Naive thymus-derived CD4-positive, alpha-beta T cell (primary cell): ENCODE results near the gene C2orf92. TPM values are rescaled to one million over a fixed set of nuclear protein-coding genes. Genes with fewer than 3 reads are reported as not detected.

Experiments used
- ATAC-seq: fragments of 150-1000 bp; cut with Tn5 transposase; 2 replicates; pipeline ENCODE4 v1.10.0; 2021; ENCODE audit warnings: mild to moderate bottlenecking, moderate library complexity
- CTCF ChIA-PET: fragments of 350-600 bp; sonication (Branson Sonifier 250); formaldehyde crosslinking; loops from one replicate; lab custom pipeline; 2021; ENCODE audit warnings: antibody characterized with exemption; lab: Charles Lee
- POLR2A ChIA-PET: fragments of 350-600 bp; sonication (Branson Sonifier 250); formaldehyde crosslinking; loops from one replicate; lab custom pipeline; 2021; ENCODE audit warnings: antibody characterized with exemption, inconsistent platforms; lab: Charles Lee
- DNase-seq, 9 donors: peaks; one replicate each; pipeline versions ENCODE4 v3.0.0 to v3.0.0-alpha.2; 2020 to 2022; ENCODE audit warnings: mixed read lengths in 1 of 9
- H3K27ac ChIP-seq: one replicate; pipeline ENCODE4 v1.7.0; 2013; ENCODE audit warnings: mild to moderate bottlenecking, low read depth, low read length, moderate library complexity
- H3K27me3 ChIP-seq, 2 donors: one replicate each; pipeline ENCODE4 v1.7.0; 2013; ENCODE audit warnings: low read length in 2 of 2, mild to moderate bottlenecking in 2 of 2, moderate library complexity in 2 of 2; ENCODE audit not compliant: control insufficient read depth in 2 of 2, insufficient read depth in 2 of 2
- H3K36me3 ChIP-seq, 3 experiments: 1 replicate in 2 of 3; 2 replicates in 1 of 3; pipeline ENCODE4 v1.7.0; 2013; ENCODE audit warnings: low read length in 3 of 3, mild to moderate bottlenecking in 3 of 3, moderate library complexity in 1 of 3; ENCODE audit not compliant: insufficient read depth in 3 of 3, control insufficient read depth in 2 of 3
- H3K4me1 ChIP-seq, 2 donors: one replicate each; pipeline ENCODE4 v1.7.0; 2013; ENCODE audit warnings: low read length in 2 of 2, mild to moderate bottlenecking in 2 of 2, moderate library complexity in 1 of 2; ENCODE audit not compliant: control insufficient read depth in 2 of 2, insufficient read depth in 2 of 2
- H3K4me3 ChIP-seq: 2 replicates; pipeline ENCODE4 v1.7.0; 2013; ENCODE audit warnings: mild to moderate bottlenecking, low read length
- H3K9me3 ChIP-seq, 3 experiments: 1 replicate in 2 of 3; 2 replicates in 1 of 3; pipeline ENCODE4 v1.7.0; 2013; ENCODE audit warnings: low read length in 3 of 3; ENCODE audit not compliant: control insufficient read depth in 2 of 3
- H3K27ac Mint-ChIP-seq, 9 donors: one replicate each; pipeline ENCODE4 v1.8.0; 2020 to 2022; ENCODE audit warnings: mixed read lengths in 9 of 9, mild to moderate bottlenecking in 8 of 9, moderate library complexity in 5 of 9, inconsistent platforms in 2 of 9
- H3K27me3 Mint-ChIP-seq, 5 donors: one replicate each; pipeline ENCODE4 v1.8.0; 2021 to 2022; ENCODE audit warnings: mixed read lengths in 5 of 5, mild to moderate bottlenecking in 1 of 5
- H3K36me3 Mint-ChIP-seq, 5 donors: one replicate each; pipeline ENCODE4 v1.8.0; 2020 to 2022; ENCODE audit warnings: mixed read lengths in 5 of 5, mild to moderate bottlenecking in 3 of 5, inconsistent platforms in 1 of 5
- H3K4me1 Mint-ChIP-seq, 7 donors: one replicate each; pipeline ENCODE4 v1.8.0; 2020 to 2022; ENCODE audit warnings: mixed read lengths in 7 of 7, mild to moderate bottlenecking in 3 of 7, inconsistent platforms in 1 of 7
- H3K4me3 Mint-ChIP-seq, 10 donors: one replicate each; pipeline ENCODE4 v1.8.0; 2020 to 2022; ENCODE audit warnings: mild to moderate bottlenecking in 10 of 10, mixed read lengths in 10 of 10, moderate library complexity in 6 of 10, inconsistent platforms in 2 of 10
- H3K9me3 Mint-ChIP-seq, 11 donors: one replicate each; pipeline ENCODE4 v1.8.0; 2020 to 2022; ENCODE audit warnings: mixed read lengths in 11 of 11, mild to moderate bottlenecking in 4 of 11, inconsistent platforms in 1 of 11, moderate library complexity in 1 of 11
- intact Hi-C, 2 donors: fragments of 100-400 bp; cut with micrococcal nuclease; formaldehyde crosslinking; loops; one replicate each; pipeline ENCODE4 v1.15.1; 2023
- polyA plus RNA-seq, 2 donors: library from polyadenylated mRNA; unstranded; fragments of 300-500 nt; fragmentation: Illumina TruSeq; gene quantifications; one replicate each; pipeline ENCODE4 v1.2.3, GENCODE V29; 2021
- total RNA-seq, 6 experiments: library from RNA in 5 of 6; stranded (reverse) in 5 of 6; gene quantifications; 1 replicate in 5 of 6; 2 replicates in 1 of 6; pipeline ENCODE4 v1.2.3 and lab custom pipeline; 2021 to 2026

C2orf92 gene
- total and polyA plus RNA-seq, 7 experiments from 2014 or later = 0.66 to 23.4 (median 15.0) TPM

GRCh38 chr2:97738179-97739019 is 68.9 kb downstream of the C2orf92 start:
- Mint-ChIP-seq H3K9me3 (peaks cover 0 to 3% (median 0%) of the 10 kb centered on the region in 11 donors), H3K36me3 (peaks cover 5 to 47% (median 31%) of the 10 kb centered on the region in 5 donors), H3K4me1 (peaks cover 30 to 48% (median 36%) of the 10 kb centered on the region in 7 donors), H3K4me3 (no peak overlapping the region), H3K27ac (peak overlapping the region in 8 of 9 donors; percentile 20 to 80 (median 66)), H3K27me3 (no peaks in the 10 kb centered on the region)
- DNase-seq (peak in 1 of 9 donors; percentile 4), ATAC-seq (peak; percentile 2)
- Histone ChIP-seq H3K4me1 (peaks cover 11 to 39% of the 10 kb centered on the region in 2 donors), H3K27ac (no peak overlapping the region), H3K27me3 (no peaks in the 10 kb centered on the region), H3K36me3 (peaks cover 21 to 78% (median 22%) of the 10 kb centered on the region in 3 experiments), H3K4me3 (no peak overlapping the region), H3K9me3 (no peaks in the 10 kb centered on the region)
- ChIA-PET POLR2A (interaction anchor here (0.7 to 2.8 kb wide), 2 partner anchors 8 to 191 kb away, joined by 3 to 7 read pairs; no protein-coding TSS in a partner anchor), CTCF (interaction anchor here (0.6 kb wide), 1 partner anchor 923 kb away, joined by 3 read pairs; no protein-coding TSS in a partner anchor)
- intact Hi-C loops = no loop called here

GRCh38 chr2:97739020-97739892 is 69.7 kb downstream of the C2orf92 start:
- no peaks in the 10 kb centered on the region for H3K27me3 ChIP-seq
- ATAC-seq = peak; percentile 2
- intact Hi-C loops = no loop called here
- Mint-ChIP-seq H3K36me3 (peaks cover 10 to 48% (median 26%) of the 10 kb centered on the region in 5 donors), H3K27ac (peak overlapping the region in 8 of 9 donors; percentile 20 to 73 (median 52)), H3K4me3 (no peak overlapping the region), H3K27me3 (no peaks in the 10 kb centered on the region), H3K4me1 (peaks cover 38 to 54% (median 44%) of the 10 kb centered on the region in 7 donors), H3K9me3 (peaks cover 0 to 4% (median 0%) of the 10 kb centered on the region in 11 donors)
- no peak overlapping the region for H3K27ac ChIP-seq
- peak in 1 of 9 donors; percentile 7 for DNase-seq
- H3K36me3 ChIP-seq = peaks cover 13 to 70% (median 13%) of the 10 kb centered on the region in 3 experiments
- no peaks in the 10 kb centered on the region for H3K9me3 ChIP-seq
- peaks cover 11 to 42% of the 10 kb centered on the region in 2 donors for H3K4me1 ChIP-seq
- POLR2A ChIA-PET = interaction anchor here (0.6 to 2.8 kb wide), 5 partner anchors 9 to 192 kb away, joined by 3 to 7 read pairs (median 3); partner anchors contain the start of gene ZAP70
- CTCF ChIA-PET = interaction anchor here (0.6 to 1.7 kb wide), 6 partner anchors 11 to 924 kb away, joined by 3 to 6 read pairs (median 4); no protein-coding TSS in a partner anchor
- H3K4me3 ChIP-seq = no peak overlapping the region

GRCh38 chr2:97739893-97740245 is 70.4 kb downstream of the C2orf92 start:
- ATAC-seq (no peak), DNase-seq (peak in 1 of 9 donors; percentile 6)
- intact Hi-C loops = no loop called here
- H3K4me1 ChIP-seq = peaks cover 11 to 48% of the 10 kb centered on the region in 2 donors
- H3K27me3 ChIP-seq = no peaks in the 10 kb centered on the region
- Mint-ChIP-seq H3K36me3 (peaks cover 12 to 51% (median 26%) of the 10 kb centered on the region in 5 donors), H3K4me1 (peaks cover 41 to 59% (median 48%) of the 10 kb centered on the region in 7 donors), H3K4me3 (no peak overlapping the region), H3K27me3 (no peaks in the 10 kb centered on the region), H3K9me3 (peaks cover 0 to 4% (median 0%) of the 10 kb centered on the region in 11 donors), H3K27ac (peak overlapping the region in 1 of 9 donors; percentile 41)
- H3K4me3 ChIP-seq = no peak overlapping the region
- ChIA-PET CTCF (interaction anchor here (0.6 to 4.8 kb wide), 7 partner anchors 10 to 87 kb away, joined by 3 to 15 read pairs (median 4); no protein-coding TSS in a partner anchor), POLR2A (interaction anchor here (0.6 to 2.8 kb wide), 5 partner anchors 9 to 26 kb away, joined by 3 to 7 read pairs (median 3); partner anchors contain the start of gene ZAP70)
- no peaks in the 10 kb centered on the region for H3K9me3 ChIP-seq
- peaks cover 10 to 63% (median 13%) of the 10 kb centered on the region in 3 experiments for H3K36me3 ChIP-seq
- no peak overlapping the region for H3K27ac ChIP-seq

- H3K27me3 ChIP-seq = no peaks in the 10 kb centered on the region
- intact Hi-C loops = no loop called here
- Mint-ChIP-seq H3K9me3 (peaks cover 0 to 4% (median 0%) of the 10 kb centered on the region in 11 donors), H3K36me3 (peaks cover 12 to 51% (median 26%) of the 10 kb centered on the region in 5 donors), H3K27me3 (no peaks in the 10 kb centered on the region), H3K4me3 (no peak overlapping the region), H3K4me1 (peaks cover 44 to 66% (median 55%) of the 10 kb centered on the region in 7 donors), H3K27ac (peak overlapping the region in 8 of 9 donors; percentile 54 to 86 (median 78))
- DNase-seq = peak in 5 of 9 donors; percentile 13 to 33 (median 30)
- ChIA-PET POLR2A (interaction anchor here (0.9 to 2.8 kb wide), 6 partner anchors 9 to 28 kb away, joined by 3 to 8 read pairs (median 5); partner anchors contain the start of gene ZAP70), CTCF (interaction anchor here (0.8 to 4.8 kb wide), 10 partner anchors 9 to 43 kb away, joined by 3 to 15 read pairs (median 4); no protein-coding TSS in a partner anchor)
- peaks cover 10 to 55% (median 13%) of the 10 kb centered on the region in 3 experiments for H3K36me3 ChIP-seq
- H3K4me1 ChIP-seq = peaks cover 15 to 55% of the 10 kb centered on the region in 2 donors
- H3K9me3 ChIP-seq = no peaks in the 10 kb centered on the region
- peak; percentile 63 for ATAC-seq
- H3K4me3 ChIP-seq = no peak overlapping the region
- H3K27ac ChIP-seq = no peak overlapping the region
These were observed 71.2 kb downstream of the C2orf92 start for GRCh38 chr2:97740590-97741182.

- peaks cover 0 to 4% (median 0%) of the 10 kb centered on the region in 11 donors for H3K9me3 Mint-ChIP-seq
- peak overlapping the region; percentile 8 to 94 (median 81) for H3K27ac Mint-ChIP-seq
- POLR2A ChIA-PET = interaction anchor here (0.6 to 2.8 kb wide), 7 partner anchors 11 to 59 kb away, joined by 3 to 8 read pairs (median 7); partner anchors contain the start of gene ZAP70
- peak overlapping the region; percentile 4 for H3K27ac ChIP-seq
- CTCF ChIA-PET = interaction anchor here (0.6 to 4.8 kb wide), 9 partner anchors 12 to 43 kb away, joined by 3 to 15 read pairs (median 3); no protein-coding TSS in a partner anchor
- H3K4me3 ChIP-seq = no peak overlapping the region
- DNase-seq (peak in 1 of 9 donors; percentile 5), ATAC-seq (no peak)
- H3K36me3 Mint-ChIP-seq = peaks cover 12 to 50% (median 24%) of the 10 kb centered on the region in 5 donors
- peaks cover 47 to 71% (median 60%) of the 10 kb centered on the region in 7 donors for H3K4me1 Mint-ChIP-seq
- peaks cover 20 to 61% of the 10 kb centered on the region in 2 donors for H3K4me1 ChIP-seq
- H3K27me3 ChIP-seq = no peaks in the 10 kb centered on the region
- H3K9me3 ChIP-seq = no peaks in the 10 kb centered on the region
- no peaks in the 10 kb centered on the region for H3K27me3 Mint-ChIP-seq
- peaks cover 10 to 51% (median 13%) of the 10 kb centered on the region in 3 experiments for H3K36me3 ChIP-seq
- H3K4me3 Mint-ChIP-seq = peak overlapping the region in 1 of 10 donors; percentile 25
- intact Hi-C loops = no loop called here
These were observed 71.7 kb downstream of the C2orf92 start for GRCh38 chr2:97741251-97741650.
